ENCODE results near the gene CHST5.

- TF ChIP-seq GATA2 (IDR thresholded peaks at IDR 0.05; ENCODE audit: low read depth, low read length): no peak
- TF ChIP-seq GATA3 (IDR thresholded peaks at IDR 0.05; ENCODE audit: low read depth, low read length): no peak
These were observed 42.8 kb upstream of the CHST5 start for GRCh38 chr16:75578725-75579124.
